Astrocyte (in vitro differentiated cells and primary cell): ENCODE results near the gene MOB3B. TPM values are rescaled to one million over a fixed set of nuclear protein-coding genes. Genes with fewer than 3 reads are reported as not detected.

Experiments used
- DNase-seq: peaks from one replicate; pipeline ENCODE4 v3.0.0-alpha.2; 2010; ENCODE audit warnings: low read depth
- FAIRE-seq: peaks from 2 replicates; lab custom pipeline; 2011; peaks lifted over from hg19 to GRCh38; lab: Jason Lieb, UNC
- H2AFZ ChIP-seq: 2 replicates; pipeline ENCODE4 v1.6.0; 2012; ENCODE audit warnings: low read depth, low read length, inconsistent platforms
- H3K27ac ChIP-seq: 2 replicates; pipeline ENCODE4 v1.5.1; 2011; ENCODE audit warnings: low read depth, low read length, inconsistent platforms
- H3K27me3 ChIP-seq: 2 replicates; pipeline ENCODE4 v1.6.0; 2011; ENCODE audit warnings: low read length, inconsistent platforms; ENCODE audit not compliant: insufficient read depth
- H3K36me3 ChIP-seq: 2 replicates; pipeline ENCODE4 v1.5.1; 2011; ENCODE audit warnings: low read length, inconsistent platforms; ENCODE audit not compliant: insufficient read depth
- H3K4me1 ChIP-seq: 2 replicates; pipeline ENCODE4 v1.5.1; 2011; ENCODE audit warnings: low read length, inconsistent platforms; ENCODE audit not compliant: insufficient read depth
- H3K4me2 ChIP-seq: 2 replicates; pipeline ENCODE4 v1.6.0; 2012; ENCODE audit warnings: low read length, inconsistent platforms
- H3K4me3 ChIP-seq: 2 replicates; pipeline ENCODE4 v1.5.1; 2011; ENCODE audit warnings: low read depth, mild to moderate bottlenecking, low read length, inconsistent platforms; ENCODE audit not compliant: insufficient read depth
- H3K79me2 ChIP-seq: 2 replicates; pipeline ENCODE4 v1.6.0; 2012; ENCODE audit warnings: mild to moderate bottlenecking, low read length, inconsistent platforms; ENCODE audit not compliant: insufficient read depth
- H3K9ac ChIP-seq: 2 replicates; pipeline ENCODE4 v1.6.0; 2012; ENCODE audit warnings: mild to moderate bottlenecking, low read length, inconsistent platforms
- H3K9me3 ChIP-seq: 2 replicates; pipeline ENCODE4 v1.5.1; 2012; ENCODE audit warnings: low read depth, mild to moderate bottlenecking, low read length, inconsistent platforms; ENCODE audit not compliant: insufficient read depth
- H4K20me1 ChIP-seq: 2 replicates; pipeline ENCODE4 v1.6.0; 2012; ENCODE audit warnings: low read length, inconsistent platforms; ENCODE audit not compliant: insufficient read depth
- H3K27ac Mint-ChIP-seq: one replicate; pipeline ENCODE4 v1.8.0; 2021; ENCODE audit warnings: mild to moderate bottlenecking, mixed read lengths; ENCODE audit not compliant: unreplicated experiment
- H3K27me3 Mint-ChIP-seq: one replicate; pipeline ENCODE4 v1.8.0; 2021; ENCODE audit warnings: low read depth, mixed read lengths; ENCODE audit not compliant: unreplicated experiment
- H3K36me3 Mint-ChIP-seq: one replicate; pipeline ENCODE4 v1.8.0; 2021; ENCODE audit warnings: low read depth, mixed read lengths; ENCODE audit not compliant: unreplicated experiment
- H3K4me1 Mint-ChIP-seq: one replicate; pipeline ENCODE4 v1.8.0; 2021; ENCODE audit warnings: low read depth, mixed read lengths; ENCODE audit not compliant: unreplicated experiment
- H3K4me3 Mint-ChIP-seq: one replicate; pipeline ENCODE4 v1.8.0; 2021; ENCODE audit warnings: mild to moderate bottlenecking, moderate library complexity, mixed read lengths; ENCODE audit not compliant: unreplicated experiment
- H3K9me3 Mint-ChIP-seq: one replicate; pipeline ENCODE4 v1.8.0; 2021; ENCODE audit warnings: mild to moderate bottlenecking, mixed read lengths; ENCODE audit not compliant: unreplicated experiment
- EZH2 ChIP-seq: IDR thresholded peaks from 2 replicates; pipeline ENCODE4 v1.6.1; 2012; ENCODE audit warnings: mild to moderate bottlenecking, low read length, inconsistent platforms; ENCODE audit not compliant: insufficient read depth
- total RNA-seq: library from RNA; stranded (reverse); gene quantifications from 2 replicates; pipeline ENCODE4 v1.2.1, GENCODE V29; 2021
- TF ChIP-seq, protein P1 (sequence below): IDR thresholded peaks from 2 replicates; pipeline ENCODE4 v1.5.1; 2011; ENCODE audit warnings: low read depth, mild to moderate bottlenecking, inconsistent platforms, low read length, moderate library complexity; ENCODE audit not compliant: insufficient read depth

The MOB3B gene
- total RNA-seq, 1 donor from 2014 or later = 3.9 TPM

GRCh38 chr9:27429917-27430316 is 99.7 kb downstream of the MOB3B start:
- Histone ChIP-seq H3K79me2 (no peaks in the 10 kb centered on the region), H3K27me3 (no peaks in the 10 kb centered on the region), H3K9me3 (no peaks in the 10 kb centered on the region), H4K20me1 (no peaks in the 10 kb centered on the region), H3K27ac (no peak overlapping the region), H3K4me3 (no peak overlapping the region), H3K4me2 (no peak overlapping the region), H3K36me3 (no peaks in the 10 kb centered on the region), H2AFZ (no peak overlapping the region), H3K4me1 (peaks cover 6% of the 10 kb centered on the region), H3K9ac (no peak overlapping the region)
- Mint-ChIP-seq H3K27me3 (no peaks in the 10 kb centered on the region), H3K9me3 (no peaks in the 10 kb centered on the region), H3K4me1 (peaks cover 42% of the 10 kb centered on the region), H3K27ac (peak overlapping the region; percentile 45), H3K36me3 (no peaks in the 10 kb centered on the region), H3K4me3 (no peak overlapping the region)
- DNase-seq = no peak
- TF ChIP-seq, protein P1, sequence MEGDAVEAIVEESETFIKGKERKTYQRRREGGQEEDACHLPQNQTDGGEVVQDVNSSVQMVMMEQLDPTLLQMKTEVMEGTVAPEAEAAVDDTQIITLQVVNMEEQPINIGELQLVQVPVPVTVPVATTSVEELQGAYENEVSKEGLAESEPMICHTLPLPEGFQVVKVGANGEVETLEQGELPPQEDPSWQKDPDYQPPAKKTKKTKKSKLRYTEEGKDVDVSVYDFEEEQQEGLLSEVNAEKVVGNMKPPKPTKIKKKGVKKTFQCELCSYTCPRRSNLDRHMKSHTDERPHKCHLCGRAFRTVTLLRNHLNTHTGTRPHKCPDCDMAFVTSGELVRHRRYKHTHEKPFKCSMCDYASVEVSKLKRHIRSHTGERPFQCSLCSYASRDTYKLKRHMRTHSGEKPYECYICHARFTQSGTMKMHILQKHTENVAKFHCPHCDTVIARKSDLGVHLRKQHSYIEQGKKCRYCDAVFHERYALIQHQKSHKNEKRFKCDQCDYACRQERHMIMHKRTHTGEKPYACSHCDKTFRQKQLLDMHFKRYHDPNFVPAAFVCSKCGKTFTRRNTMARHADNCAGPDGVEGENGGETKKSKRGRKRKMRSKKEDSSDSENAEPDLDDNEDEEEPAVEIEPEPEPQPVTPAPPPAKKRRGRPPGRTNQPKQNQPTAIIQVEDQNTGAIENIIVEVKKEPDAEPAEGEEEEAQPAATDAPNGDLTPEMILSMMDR = no peak
- TF ChIP-seq EZH2 = no peak
- FAIRE-seq = no peak

DNA sequence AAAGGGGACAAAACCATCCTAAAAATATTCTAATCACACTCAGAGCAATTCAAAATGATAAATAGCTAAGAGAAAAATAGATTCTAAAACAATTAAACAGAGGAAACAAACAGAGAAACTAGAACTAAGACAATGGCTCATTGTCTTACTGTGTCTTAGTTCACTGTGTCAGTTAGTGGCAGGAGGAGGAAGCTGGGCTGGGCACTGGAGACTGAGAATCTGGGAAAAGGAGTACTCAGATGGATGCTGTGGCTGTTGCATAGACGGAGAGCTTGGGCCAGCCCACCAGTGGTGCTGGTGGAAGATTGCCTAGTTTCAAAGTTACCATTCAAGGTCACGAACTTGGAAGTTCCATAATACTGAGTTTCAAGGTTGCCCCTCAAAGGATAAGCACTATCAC is 100.2 kb downstream of the MOB3B start:
- Histone ChIP-seq H3K79me2 (no peaks in the 10 kb centered on the region), H2AFZ (no peak overlapping the region), H3K4me1 (peaks cover 6% of the 10 kb centered on the region), H3K27me3 (no peaks in the 10 kb centered on the region), H3K9me3 (no peaks in the 10 kb centered on the region), H3K4me3 (no peak overlapping the region), H3K27ac (no peak overlapping the region), H3K4me2 (no peak overlapping the region), H3K36me3 (no peaks in the 10 kb centered on the region), H4K20me1 (no peaks in the 10 kb centered on the region), H3K9ac (no peak overlapping the region)
- H3K27me3 Mint-ChIP-seq = no peaks in the 10 kb centered on the region
- FAIRE-seq (no peak), DNase-seq (no peak)
- H3K36me3 Mint-ChIP-seq = no peaks in the 10 kb centered on the region
- H3K4me1 Mint-ChIP-seq = peaks cover 43% of the 10 kb centered on the region
- no peak overlapping the region for H3K4me3 Mint-ChIP-seq
- TF ChIP-seq EZH2 = no peak
- TF ChIP-seq, protein P1 = no peak
- no peak overlapping the region for H3K27ac Mint-ChIP-seq
- no peaks in the 10 kb centered on the region for H3K9me3 Mint-ChIP-seq

DNA sequence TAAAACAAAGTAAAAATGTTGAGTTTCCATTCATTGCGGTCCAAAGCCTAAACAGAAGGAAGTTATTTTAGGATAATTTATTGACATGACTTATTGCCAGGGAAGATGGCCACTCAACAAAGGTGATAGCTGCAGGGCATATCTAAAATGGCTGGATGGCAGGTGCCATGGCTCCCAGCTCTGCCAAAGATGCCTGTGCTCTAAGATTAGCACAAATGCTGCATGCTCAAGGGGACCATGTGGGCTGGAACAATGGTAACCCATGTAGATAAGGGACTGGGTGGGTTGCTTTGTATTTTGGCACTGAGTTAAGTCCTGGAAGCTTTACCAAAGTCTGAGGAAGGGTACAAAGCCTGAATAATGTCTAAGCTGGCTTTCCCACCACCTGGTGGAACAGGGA is 101.1 kb downstream of the MOB3B start:
- H3K9me3 Mint-ChIP-seq = no peaks in the 10 kb centered on the region
- peaks cover 6% of the 10 kb centered on the region for H3K4me1 ChIP-seq
- no peaks in the 10 kb centered on the region for H3K27me3 Mint-ChIP-seq
- H3K27ac Mint-ChIP-seq = no peak overlapping the region
- H3K27me3 ChIP-seq = no peaks in the 10 kb centered on the region
- no peak overlapping the region for H3K9ac ChIP-seq
- H3K4me3 Mint-ChIP-seq = no peak overlapping the region
- FAIRE-seq (no peak), DNase-seq (no peak)
- H3K36me3 ChIP-seq = no peaks in the 10 kb centered on the region
- no peaks in the 10 kb centered on the region for H3K9me3 ChIP-seq
- H3K4me1 Mint-ChIP-seq = peaks cover 48% of the 10 kb centered on the region
- H3K36me3 Mint-ChIP-seq = no peaks in the 10 kb centered on the region
- TF ChIP-seq, protein P1 = no peak
- no peak for TF ChIP-seq EZH2
- H4K20me1 ChIP-seq = no peaks in the 10 kb centered on the region
- H3K27ac ChIP-seq = no peak overlapping the region
- no peak overlapping the region for H3K4me2 ChIP-seq
- no peak overlapping the region for H2AFZ ChIP-seq
- no peak overlapping the region for H3K4me3 ChIP-seq
- no peaks in the 10 kb centered on the region for H3K79me2 ChIP-seq
